ENCODE measurements around the gene IGSF5.

The IGSF5 gene

DNA sequence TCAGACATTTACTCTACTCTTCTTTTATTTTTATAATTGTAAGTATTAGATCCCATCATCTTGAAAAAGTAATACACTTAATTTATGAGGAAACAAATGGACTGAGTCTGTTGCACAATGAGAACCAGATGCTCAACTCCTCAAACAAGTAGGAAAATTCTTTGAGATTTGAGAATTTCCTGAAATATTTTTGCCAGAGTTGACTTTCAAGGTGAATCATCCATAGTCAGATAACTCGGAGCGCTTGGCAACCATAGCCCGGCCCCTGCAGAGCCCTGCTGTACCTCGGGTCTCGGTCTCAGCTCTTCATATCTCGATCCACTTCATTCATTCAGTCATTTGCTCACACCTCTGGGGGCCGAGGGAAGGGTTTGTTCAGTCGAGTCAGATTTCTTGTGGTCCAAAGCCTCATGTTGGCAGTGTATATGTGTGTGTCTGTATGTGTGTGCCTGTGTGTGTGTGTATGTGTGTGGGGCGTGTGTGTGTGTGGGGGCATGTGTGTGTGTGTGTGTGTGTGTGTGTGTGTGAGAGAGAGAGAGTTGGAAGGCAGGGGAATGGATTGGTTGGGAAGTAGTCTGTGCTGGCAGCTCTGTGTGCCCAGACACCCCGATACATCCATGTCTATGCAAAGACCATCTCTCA lies 104.2 kb downstream of the IGSF5 start:
- no peak overlapping the region for H2BK5ac ChIP-seq (ENCODE audit: low read length)
- no peak overlapping the region for H3K4me3 ChIP-seq (ENCODE audit: low read length)
- no peak overlapping the region for H2BK15ac ChIP-seq (replicated peaks; ENCODE audit: low read depth)
- H3K79me2 ChIP-seq (ENCODE audit: control insufficient read depth, insufficient read depth, low read length): no peaks in the 10 kb centered on the region
- no peak overlapping the region for H3K23ac ChIP-seq (ENCODE audit: low read length)
- H3K56ac ChIP-seq (ENCODE audit: low read length): no peak overlapping the region
- WGBS (ENCODE audit: extremely low coverage, insufficient coverage, low lambda C conversion rate): no CpG with 5 or more reads among the region's 10 CpGs
- H3K4me1 ChIP-seq (ENCODE audit: control insufficient read depth, low read depth, low read length): no peaks in the 10 kb centered on the region
- no peak overlapping the region for H3K4me2 ChIP-seq (ENCODE audit: low read length)
- H4K5ac ChIP-seq (ENCODE audit: low read length): no peak overlapping the region
- DNase-seq: no peak
- no peak overlapping the region for H2BK120ac ChIP-seq (ENCODE audit: low read depth, low read length)
- no peak overlapping the region for H3K4ac ChIP-seq (ENCODE audit: low read depth, low read length)
- no peaks in the 10 kb centered on the region for H3K36me3 ChIP-seq (ENCODE audit: control insufficient read depth, insufficient read depth, low read length)
- H3K9ac ChIP-seq (ENCODE audit: low read length): no peak overlapping the region
- no peak overlapping the region for H4K8ac ChIP-seq (ENCODE audit: low read depth, low read length)
- no peak overlapping the region for H2AK5ac ChIP-seq (ENCODE audit: low read length)
- H3K27me3 ChIP-seq (ENCODE audit: insufficient read depth, low read length, poor library complexity): no peaks in the 10 kb centered on the region
- H3K18ac ChIP-seq (ENCODE audit: low read length): no peak overlapping the region
- no peaks in the 10 kb centered on the region for H3K79me1 ChIP-seq (ENCODE audit: low read length)
- H3K27ac ChIP-seq (ENCODE audit: low read depth, low read length): no peak overlapping the region

- H4K8ac ChIP-seq (ENCODE audit: low read depth, low read length): no peak overlapping the region
Measured at GRCh38 chr21:39850333-39850732, 105.3 kb downstream of the IGSF5 start.

GRCh38 chr21:39851002-39851618 lies 106.1 kb downstream of the IGSF5 start:
- H4K5ac ChIP-seq (ENCODE audit: low read length): no peak overlapping the region
- H2BK15ac ChIP-seq (replicated peaks; ENCODE audit: low read depth): no peak overlapping the region
- H3K4ac ChIP-seq (ENCODE audit: low read depth, low read length): no peak overlapping the region
- H3K56ac ChIP-seq (ENCODE audit: low read length): no peak overlapping the region
- no peak overlapping the region for H3K4me2 ChIP-seq (ENCODE audit: low read length)
- no peak overlapping the region for H3K27ac ChIP-seq (ENCODE audit: low read depth, low read length)
- H2BK120ac ChIP-seq (ENCODE audit: low read depth, low read length): no peak overlapping the region
- H2BK5ac ChIP-seq (ENCODE audit: low read length): no peak overlapping the region
- H3K9ac ChIP-seq (ENCODE audit: low read length): no peak overlapping the region
- H3K4me3 ChIP-seq (ENCODE audit: low read length): no peak overlapping the region
- no peak overlapping the region for H4K8ac ChIP-seq (ENCODE audit: low read depth, low read length)
- no peak for DNase-seq
- H3K27me3 ChIP-seq (ENCODE audit: insufficient read depth, low read length, poor library complexity): no peaks in the 10 kb centered on the region
- H3K79me1 ChIP-seq (ENCODE audit: low read length): no peaks in the 10 kb centered on the region
- no CpG with 5 or more reads among the region's 7 CpGs for WGBS (ENCODE audit: extremely low coverage, insufficient coverage, low lambda C conversion rate)
- no peaks in the 10 kb centered on the region for H3K36me3 ChIP-seq (ENCODE audit: control insufficient read depth, insufficient read depth, low read length)
- no peaks in the 10 kb centered on the region for H3K4me1 ChIP-seq (ENCODE audit: control insufficient read depth, low read depth, low read length)
- H3K79me2 ChIP-seq (ENCODE audit: control insufficient read depth, insufficient read depth, low read length): no peaks in the 10 kb centered on the region
- H2AK5ac ChIP-seq (ENCODE audit: low read length): no peak overlapping the region
- H3K23ac ChIP-seq (ENCODE audit: low read length): no peak overlapping the region
- no peak overlapping the region for H3K18ac ChIP-seq (ENCODE audit: low read length)

More at GRCh38 chr21:39850333-39850732, 105.3 kb downstream of the IGSF5 start:
- H3K18ac ChIP-seq (ENCODE audit: low read length): no peak overlapping the region
- no peak overlapping the region for H4K5ac ChIP-seq (ENCODE audit: low read length)
- no peak overlapping the region for H3K4me2 ChIP-seq (ENCODE audit: low read length)
- no peak overlapping the region for H3K4ac ChIP-seq (ENCODE audit: low read depth, low read length)
- H3K79me1 ChIP-seq (ENCODE audit: low read length): no peaks in the 10 kb centered on the region
- H3K56ac ChIP-seq (ENCODE audit: low read length): no peak overlapping the region
- no peak overlapping the region for H3K9ac ChIP-seq (ENCODE audit: low read length)
- H2BK15ac ChIP-seq (replicated peaks; ENCODE audit: low read depth): no peak overlapping the region
- no peak overlapping the region for H3K23ac ChIP-seq (ENCODE audit: low read length)
- no peaks in the 10 kb centered on the region for H3K27me3 ChIP-seq (ENCODE audit: insufficient read depth, low read length, poor library complexity)
- no peak overlapping the region for H3K4me3 ChIP-seq (ENCODE audit: low read length)
- no peak overlapping the region for H2BK120ac ChIP-seq (ENCODE audit: low read depth, low read length)
- no peak overlapping the region for H2BK5ac ChIP-seq (ENCODE audit: low read length)
- no peaks in the 10 kb centered on the region for H3K36me3 ChIP-seq (ENCODE audit: control insufficient read depth, insufficient read depth, low read length)
- WGBS (ENCODE audit: extremely low coverage, insufficient coverage, low lambda C conversion rate): no CpG with 5 or more reads among the region's 2 CpGs
- DNase-seq: no peak
- no peak overlapping the region for H3K27ac ChIP-seq (ENCODE audit: low read depth, low read length)
- no peaks in the 10 kb centered on the region for H3K79me2 ChIP-seq (ENCODE audit: control insufficient read depth, insufficient read depth, low read length)
- no peaks in the 10 kb centered on the region for H3K4me1 ChIP-seq (ENCODE audit: control insufficient read depth, low read depth, low read length)
- H2AK5ac ChIP-seq (ENCODE audit: low read length): no peak overlapping the region

Measured in mesendoderm (in vitro differentiated cells).